Measurements from ENCODE around the gene ZNF81.

The ZNF81 gene

DNA sequence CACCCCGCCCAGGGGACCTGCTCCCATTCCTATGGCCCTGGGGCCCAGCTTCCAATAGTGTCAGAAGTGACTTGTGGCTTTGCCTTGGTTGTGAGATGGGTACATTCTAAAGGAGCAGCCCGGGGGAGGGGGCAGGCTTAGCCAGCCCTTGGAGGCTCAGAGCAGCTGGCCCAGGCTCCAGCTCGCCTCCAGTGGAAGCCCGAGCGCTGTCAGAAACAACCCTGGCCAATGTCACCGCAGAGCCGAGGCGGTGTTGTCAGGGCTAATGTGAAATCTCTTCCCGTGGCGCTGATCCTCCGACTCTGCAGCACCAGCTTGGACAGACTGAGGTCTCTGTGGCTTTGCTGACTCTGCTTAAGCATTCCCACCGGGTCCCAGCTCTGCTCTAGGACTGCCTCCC lies 29.2 kb upstream of the ZNF81 start:
- ChIA-PET CTCF (no interaction called here), POLR2A (no interaction called here)
- no peak for DNase-seq (ENCODE audit: extremely low spot score)
- no peak for TF ChIP-seq CTCF (IDR thresholded peaks at IDR 0.05; ENCODE audit: control extremely low read depth, extremely low read depth, low read depth, missing control alignments)

- ChIA-PET CTCF (no interaction called here), POLR2A (no interaction called here)
- TF ChIP-seq CTCF (IDR thresholded peaks at IDR 0.05; ENCODE audit: control extremely low read depth, extremely low read depth, low read depth, missing control alignments), result no peak
- DNase-seq (ENCODE audit: extremely low spot score), result no peak
Observed at GRCh38 chrX:47808904-47809788, 27.6 kb upstream of the ZNF81 start.

DNA sequence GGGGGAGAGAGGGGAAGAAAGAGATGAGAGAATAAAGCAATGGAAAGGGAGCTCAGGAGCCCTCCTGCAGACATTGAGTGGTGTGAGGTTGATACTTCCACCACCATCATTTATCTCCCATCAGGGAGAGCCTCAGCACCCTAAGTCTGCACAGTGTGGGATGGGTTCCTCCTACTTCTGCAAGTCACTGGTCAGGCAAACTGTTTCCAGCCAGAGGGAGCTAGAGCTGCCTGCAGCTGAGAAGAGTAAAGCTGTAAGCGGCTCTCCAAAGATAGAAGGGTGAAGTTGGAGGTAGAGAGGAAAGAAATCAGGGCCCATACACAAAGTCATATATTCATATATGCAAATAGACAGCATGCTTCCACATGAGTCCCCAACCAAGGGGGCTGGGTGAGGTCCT lies 21.9 kb upstream of the ZNF81 start:
- ChIA-PET CTCF (interaction anchor here (1.2 to 1.6 kb wide), 2 partner anchors 12 to 212 kb away, joined by 5 read pairs; no protein-coding TSS in a partner anchor), POLR2A (no interaction called here)

GRCh38 chrX:47815901-47816845 lies 20.5 kb upstream of the ZNF81 start:
- DNase-seq (ENCODE audit: extremely low spot score), result no peak
- TF ChIP-seq CTCF (IDR thresholded peaks at IDR 0.05; ENCODE audit: control extremely low read depth, extremely low read depth, low read depth, missing control alignments), result no peak
- ChIA-PET POLR2A (no interaction called here), CTCF (interaction anchor here (1.6 kb wide), 1 partner anchor 211 kb away, joined by 5 read pairs; no protein-coding TSS in a partner anchor)

More for the DNA sequence above, 21.9 kb upstream of the ZNF81 start:
- no peak for DNase-seq (ENCODE audit: extremely low spot score)
- TF ChIP-seq CTCF (IDR thresholded peaks at IDR 0.05; ENCODE audit: control extremely low read depth, extremely low read depth, low read depth, missing control alignments), result no peak

DNA sequence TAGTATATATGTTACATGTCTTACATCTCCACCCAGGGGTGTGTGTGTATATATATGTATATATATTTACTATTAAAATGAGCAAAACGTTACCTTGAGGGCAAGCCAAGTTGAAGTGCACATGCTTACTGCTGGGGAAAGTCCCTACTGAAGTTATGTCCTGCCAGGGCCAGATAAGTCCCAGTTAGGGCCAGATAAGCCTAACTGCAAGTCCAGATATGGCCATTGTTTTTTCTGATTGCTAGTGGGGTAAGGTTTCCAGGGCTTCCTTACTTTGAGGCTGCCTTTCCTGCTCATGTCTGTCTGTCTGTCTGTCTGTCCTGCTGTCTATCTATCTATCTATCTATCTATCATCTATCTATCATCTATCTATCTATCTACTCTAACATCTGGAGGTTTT lies 19.3 kb upstream of the ZNF81 start:
- ChIA-PET POLR2A (no interaction called here), CTCF (no interaction called here)
- TF ChIP-seq CTCF (IDR thresholded peaks at IDR 0.05; ENCODE audit: control extremely low read depth, extremely low read depth, low read depth, missing control alignments), result no peak
- no peak for DNase-seq (ENCODE audit: extremely low spot score)

DNA sequence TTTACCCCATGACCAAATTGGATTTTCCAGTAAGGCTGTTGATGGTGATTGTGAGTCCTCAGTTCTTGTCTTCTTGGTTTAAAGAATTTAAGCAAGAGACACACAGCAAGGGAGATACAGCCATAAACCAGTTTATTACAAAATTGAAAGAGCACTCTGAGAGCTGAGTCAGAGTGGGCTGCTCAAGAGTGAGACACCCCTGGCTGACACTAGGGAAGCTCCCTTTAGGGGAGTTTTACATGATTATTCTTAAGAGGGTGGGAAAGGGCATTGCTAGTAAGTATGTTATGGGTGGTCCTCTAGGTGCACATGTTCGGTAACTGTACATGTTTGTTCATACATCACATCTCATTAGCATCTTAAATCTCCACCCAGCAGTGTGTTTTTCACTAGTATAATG lies 18.8 kb upstream of the ZNF81 start:
- no peak for TF ChIP-seq CTCF (IDR thresholded peaks at IDR 0.05; ENCODE audit: control extremely low read depth, extremely low read depth, low read depth, missing control alignments)
- ChIA-PET CTCF (no interaction called here), POLR2A (no interaction called here)
- no peak for DNase-seq (ENCODE audit: extremely low spot score)

All from GM10248 (cell line).